Muscle layer of colon (tissue), 2 donors: ENCODE measurements around the gene LRRK1.

Source experiments
- H3K27ac ChIP-seq: one replicate; pipeline ENCODE4 v1.7.0; 2013; ENCODE audit warnings: low read depth, mild to moderate bottlenecking, low read length, moderate library complexity
- H3K27me3 ChIP-seq, 2 donors: one replicate each; pipeline ENCODE4 v1.7.0; 2013; ENCODE audit warnings: low read length in 2 of 2, mild to moderate bottlenecking in 2 of 2; ENCODE audit not compliant: insufficient read depth in 2 of 2, control insufficient read depth in 1 of 2
- H3K36me3 ChIP-seq: one replicate; pipeline ENCODE4 v1.7.0; 2013; ENCODE audit warnings: mild to moderate bottlenecking, low read length; ENCODE audit not compliant: insufficient read depth
- H3K4me1 ChIP-seq: one replicate; pipeline ENCODE4 v1.7.0; 2013; ENCODE audit warnings: mild to moderate bottlenecking, low read length; ENCODE audit not compliant: insufficient read depth
- H3K4me3 ChIP-seq, 2 donors: one replicate each; pipeline ENCODE4 v1.7.0; 2013; ENCODE audit warnings: low read length in 2 of 2, low read depth in 1 of 2, mild to moderate bottlenecking in 1 of 2, moderate library complexity in 1 of 2
- H3K9ac ChIP-seq: one replicate; pipeline ENCODE4 v1.7.0; 2013; ENCODE audit warnings: low read length
- H3K9me3 ChIP-seq: one replicate; pipeline ENCODE4 v1.7.0; 2013; ENCODE audit warnings: mild to moderate bottlenecking, low read length
- donor health status: abdominal sarcoma.
- donor health status: Adenocarcinoma of cecum.

Gene LRRK1

DNA sequence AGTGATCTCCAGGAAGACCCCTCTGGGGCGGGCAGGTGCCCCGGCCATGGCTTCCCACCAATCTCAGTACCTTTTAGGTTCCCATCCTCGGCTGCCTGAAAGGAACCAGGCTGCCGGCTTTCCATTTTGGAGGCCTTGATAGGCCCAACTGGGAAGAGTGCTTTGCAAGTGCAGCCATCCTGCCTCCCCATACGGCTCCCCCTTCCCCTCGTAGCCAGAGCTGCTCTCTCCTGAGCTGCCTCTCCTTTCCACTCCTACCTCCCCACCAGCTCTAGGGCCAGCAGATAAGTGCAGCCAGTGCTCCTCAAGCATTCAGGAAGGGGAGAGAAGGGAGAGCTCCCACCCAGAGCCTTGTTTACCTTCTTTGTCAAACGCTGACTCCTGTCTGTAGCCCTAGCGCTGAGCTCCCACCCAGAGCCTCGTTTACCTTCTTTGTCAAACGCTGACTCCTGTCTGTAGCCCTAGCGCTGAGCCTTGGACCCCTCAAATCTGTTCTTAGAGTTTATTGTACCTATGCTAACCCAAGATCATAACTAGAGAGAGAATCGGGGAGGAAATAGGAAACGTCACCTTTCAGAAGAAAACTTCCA, 133.0 kb downstream of the LRRK1 start:
- Histone ChIP-seq H3K36me3 (peaks cover 23% of the 10 kb centered on the region), H3K27ac (no peak overlapping the region), H3K4me3 (no peak overlapping the region), H3K4me1 (no peaks in the 10 kb centered on the region), H3K27me3 (no peaks in the 10 kb centered on the region), H3K9me3 (no peaks in the 10 kb centered on the region), H3K9ac (no peak overlapping the region)

- H3K27ac ChIP-seq, result no peak overlapping the region
- H3K4me3 ChIP-seq, result no peak overlapping the region
- H3K9ac ChIP-seq, result no peak overlapping the region
- no peaks in the 10 kb centered on the region for H3K9me3 ChIP-seq
- H3K36me3 ChIP-seq, result peaks cover 24% of the 10 kb centered on the region
- H3K27me3 ChIP-seq, result no peaks in the 10 kb centered on the region
- H3K4me1 ChIP-seq, result no peaks in the 10 kb centered on the region
These were observed 133.5 kb downstream of the LRRK1 start for GRCh38 chr15:101052681-101053121.

DNA sequence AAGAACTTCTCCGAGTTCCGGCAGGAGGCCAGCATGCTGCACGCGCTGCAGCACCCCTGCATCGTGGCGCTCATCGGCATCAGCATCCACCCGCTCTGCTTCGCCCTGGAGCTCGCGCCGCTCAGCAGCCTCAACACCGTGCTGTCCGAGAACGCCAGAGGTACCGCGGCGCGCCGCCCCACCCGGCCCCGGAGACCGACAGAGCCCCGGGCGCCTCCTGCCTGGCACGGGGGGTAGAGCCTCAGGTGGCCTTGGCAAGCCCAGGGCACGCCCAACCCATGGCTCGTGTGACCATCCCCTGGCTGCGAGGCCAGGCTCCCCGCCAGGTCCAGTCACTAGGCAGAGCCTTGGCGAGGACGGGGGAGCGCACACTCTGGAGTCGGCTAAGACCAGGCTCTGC, 134.1 kb downstream of the LRRK1 start:
- no peaks in the 10 kb centered on the region for H3K9me3 ChIP-seq
- H3K4me3 ChIP-seq, result no peak overlapping the region
- H3K36me3 ChIP-seq, result peaks cover 24% of the 10 kb centered on the region
- H3K9ac ChIP-seq, result no peak overlapping the region
- H3K27me3 ChIP-seq, result no peaks in the 10 kb centered on the region
- no peak overlapping the region for H3K27ac ChIP-seq
- no peaks in the 10 kb centered on the region for H3K4me1 ChIP-seq

- Histone ChIP-seq H3K27me3 (no peaks in the 10 kb centered on the region), H3K4me3 (no peak overlapping the region), H3K9me3 (no peaks in the 10 kb centered on the region), H3K4me1 (no peaks in the 10 kb centered on the region), H3K9ac (no peak overlapping the region), H3K36me3 (peaks cover 24% of the 10 kb centered on the region), H3K27ac (no peak overlapping the region)
These were observed 135.0 kb downstream of the LRRK1 start for GRCh38 chr15:101054116-101054515.

DNA sequence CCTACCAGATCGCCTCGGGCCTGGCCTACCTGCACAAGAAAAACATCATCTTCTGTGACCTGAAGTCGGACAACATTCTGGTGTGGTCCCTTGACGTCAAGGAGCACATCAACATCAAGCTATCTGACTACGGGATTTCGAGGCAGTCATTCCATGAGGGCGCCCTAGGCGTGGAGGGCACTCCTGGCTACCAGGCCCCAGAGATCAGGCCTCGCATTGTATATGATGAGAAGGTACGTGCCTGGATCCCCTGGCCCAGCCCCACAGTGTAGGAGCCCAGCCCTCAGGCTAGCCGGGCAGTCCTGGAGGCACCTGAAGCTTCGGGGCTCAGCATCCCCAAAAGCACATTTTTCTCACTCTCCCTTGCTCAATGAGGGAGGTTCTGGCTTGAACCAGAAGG, 135.8 kb downstream of the LRRK1 start:
- Histone ChIP-seq H3K9ac (no peak overlapping the region), H3K4me3 (no peak overlapping the region), H3K36me3 (peaks cover 24% of the 10 kb centered on the region), H3K27ac (no peak overlapping the region), H3K9me3 (no peaks in the 10 kb centered on the region), H3K27me3 (no peaks in the 10 kb centered on the region), H3K4me1 (no peaks in the 10 kb centered on the region)

- no peak overlapping the region for H3K9ac ChIP-seq
- H3K4me1 ChIP-seq, result no peaks in the 10 kb centered on the region
- peaks cover 24% of the 10 kb centered on the region for H3K36me3 ChIP-seq
- no peaks in the 10 kb centered on the region for H3K9me3 ChIP-seq
- no peak overlapping the region for H3K4me3 ChIP-seq
- no peaks in the 10 kb centered on the region for H3K27me3 ChIP-seq
- H3K27ac ChIP-seq, result no peak overlapping the region
These were observed 136.3 kb downstream of the LRRK1 start for GRCh38 chr15:101055411-101055810.

DNA sequence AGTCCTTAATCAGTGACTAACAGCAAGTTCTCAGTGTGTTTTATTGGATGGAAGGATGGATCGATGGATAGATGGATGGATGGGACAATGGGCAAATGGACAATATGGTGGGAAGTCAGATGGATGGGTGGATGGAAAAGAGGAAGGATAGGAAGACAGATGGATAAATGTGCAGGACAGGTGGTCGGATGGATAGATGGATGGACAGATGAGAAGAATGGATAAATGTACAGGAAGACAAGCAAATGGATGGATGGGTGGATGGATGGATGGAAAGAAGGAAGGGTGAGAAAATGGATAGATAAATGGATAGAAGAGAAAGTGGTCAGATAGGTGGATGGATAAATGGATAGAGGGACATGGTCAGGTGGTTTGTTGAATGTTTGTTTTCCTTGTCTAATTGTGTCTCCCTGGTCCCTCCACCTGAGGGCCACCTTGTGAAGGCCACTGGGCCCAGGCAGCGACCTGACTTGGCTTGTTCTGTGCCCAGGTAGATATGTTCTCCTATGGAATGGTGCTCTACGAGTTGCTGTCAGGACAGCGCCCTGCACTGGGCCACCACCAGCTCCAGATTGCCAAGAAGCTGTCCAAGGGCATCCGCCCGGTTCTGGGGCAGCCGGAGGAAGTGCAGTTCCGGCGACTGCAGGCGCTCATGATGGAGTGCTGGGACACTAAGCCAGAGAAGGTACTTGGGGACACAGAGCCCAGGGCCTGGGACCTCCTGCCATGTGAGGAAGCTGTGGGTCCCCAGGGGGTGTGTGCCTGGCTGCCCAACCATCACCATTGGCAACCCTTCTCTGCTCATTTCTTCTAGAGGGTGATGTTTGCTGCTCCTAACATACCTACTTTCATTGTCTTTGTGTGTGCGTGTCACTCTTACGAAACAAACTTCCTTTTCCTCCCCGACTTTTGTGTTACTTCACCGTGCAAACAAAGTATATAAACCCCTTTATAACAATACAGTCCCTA, 137.5 kb downstream of the LRRK1 start:
- Histone ChIP-seq H3K36me3 (peaks cover 32% of the 10 kb centered on the region), H3K4me3 (no peak overlapping the region), H3K27me3 (no peaks in the 10 kb centered on the region), H3K9me3 (no peaks in the 10 kb centered on the region), H3K4me1 (no peaks in the 10 kb centered on the region), H3K9ac (no peak overlapping the region), H3K27ac (no peak overlapping the region)

DNA sequence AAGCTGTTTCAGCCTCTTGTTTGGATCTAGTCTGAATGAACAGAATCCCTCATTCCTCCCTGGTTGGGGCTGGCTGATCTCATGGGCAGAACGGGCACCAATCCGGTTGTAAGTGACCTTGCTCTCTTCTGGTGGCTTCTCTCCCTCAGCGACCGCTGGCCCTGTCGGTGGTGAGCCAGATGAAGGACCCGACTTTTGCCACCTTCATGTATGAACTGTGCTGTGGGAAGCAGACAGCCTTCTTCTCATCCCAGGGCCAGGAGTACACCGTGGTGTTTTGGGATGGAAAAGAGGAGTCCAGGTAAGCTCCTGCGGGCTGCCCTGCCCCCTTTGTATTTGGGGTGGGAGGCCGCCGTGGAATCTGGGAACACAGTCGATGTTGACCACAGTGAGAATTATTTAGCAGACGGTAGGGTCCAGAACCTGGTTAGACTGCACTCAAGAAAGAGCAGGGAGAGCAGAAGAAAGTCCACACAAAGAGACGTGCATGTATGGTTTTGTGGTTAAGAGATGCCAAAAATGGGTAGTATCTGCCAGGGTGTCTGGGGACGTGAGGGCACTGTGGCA, 138.8 kb downstream of the LRRK1 start:
- Histone ChIP-seq H3K27ac (no peak overlapping the region), H3K27me3 (no peaks in the 10 kb centered on the region)

GRCh38 chr15:101058735-101059134, 139.6 kb downstream of the LRRK1 start:
- Histone ChIP-seq H3K9me3 (no peaks in the 10 kb centered on the region), H3K4me3 (no peak overlapping the region), H3K27me3 (no peaks in the 10 kb centered on the region), H3K9ac (no peak overlapping the region), H3K4me1 (no peaks in the 10 kb centered on the region), H3K36me3 (peaks cover 34% of the 10 kb centered on the region), H3K27ac (no peak overlapping the region)

More for the DNA sequence above, 138.8 kb downstream of the LRRK1 start:
- H3K4me3 ChIP-seq, result no peak overlapping the region
- H3K4me1 ChIP-seq, result no peaks in the 10 kb centered on the region
- H3K9ac ChIP-seq, result no peak overlapping the region
- H3K9me3 ChIP-seq, result no peaks in the 10 kb centered on the region
- peaks cover 34% of the 10 kb centered on the region for H3K36me3 ChIP-seq

GRCh38 chr15:101059381-101060341, 140.5 kb downstream of the LRRK1 start:
- peaks cover 7% of the 10 kb centered on the region for H3K4me1 ChIP-seq
- no peaks in the 10 kb centered on the region for H3K27me3 ChIP-seq
- no peak overlapping the region for H3K9ac ChIP-seq
- H3K27ac ChIP-seq, result no peak overlapping the region
- H3K4me3 ChIP-seq, result no peak overlapping the region
- peaks cover 34% of the 10 kb centered on the region for H3K36me3 ChIP-seq
- no peaks in the 10 kb centered on the region for H3K9me3 ChIP-seq
